Right hindlimb (tissue), 1 donor: ENCODE measurements around the gene TET3.
A peak's percentile ranks its signal among the peaks of the same experiment; 100 is the strongest.

Source experiments
- DNase-seq: peaks from one replicate; pipeline ENCODE4 v3.0.0-alpha.2; 2018

Gene TET3

GRCh38 chr2:73965053-73965452, 19.7 kb upstream of the TET3 start:
- DNase-seq, result no peak

GRCh38 chr2:73968357-73968937, 16.3 kb upstream of the TET3 start:
- DNase-seq, result no peak

- DNase-seq, result no peak
Measured at GRCh38 chr2:73969356-73969755, 15.4 kb upstream of the TET3 start.

GRCh38 chr2:73970141-73970803, 14.4 kb upstream of the TET3 start:
- DNase-seq, result no peak

GRCh38 chr2:73970850-73971471, 13.7 kb upstream of the TET3 start:
- DNase-seq, result no peak

- no peak for DNase-seq
Measured at GRCh38 chr2:73971722-73972121, 13.0 kb upstream of the TET3 start.

- no peak for DNase-seq
Measured at GRCh38 chr2:73972846-73973245, 11.9 kb upstream of the TET3 start.

GRCh38 chr2:73975731-73976130, 9.0 kb upstream of the TET3 start:
- no peak for DNase-seq

GRCh38 chr2:73976803-73977202, 7.9 kb upstream of the TET3 start:
- DNase-seq, result no peak

- no peak for DNase-seq
Measured at GRCh38 chr2:73977466-73977865, 7.2 kb upstream of the TET3 start.

GRCh38 chr2:73979021-73979420, 5.7 kb upstream of the TET3 start:
- DNase-seq, result no peak

- DNase-seq, result no peak
Measured at GRCh38 chr2:73979686-73980085, 5.0 kb upstream of the TET3 start.

- DNase-seq, result no peak
Measured at GRCh38 chr2:73980566-73980965, 4.1 kb upstream of the TET3 start.

GRCh38 chr2:73981081-73982001, 3.4 kb upstream of the TET3 start:
- no peak for DNase-seq

- DNase-seq, result no peak
Measured at GRCh38 chr2:73982140-73982617, 2.5 kb upstream of the TET3 start.

- peak; percentile 37 for DNase-seq
Measured at GRCh38 chr2:73983322-73984202, 1.1 kb upstream of the TET3 start.

- DNase-seq, result peak; percentile 69
Measured at GRCh38 chr2:73984922-73985307, 205 bp downstream of the TET3 start.

- DNase-seq, result peak; percentile 56
Measured at GRCh38 chr2:73985308-73986084, 786 bp downstream of the TET3 start.

GRCh38 chr2:73986085-73986681, 1.5 kb downstream of the TET3 start:
- DNase-seq, result no peak

GRCh38 chr2:73987109-73987947, 2.6 kb downstream of the TET3 start:
- peak; percentile 62 for DNase-seq
